GM18858 (cell line): ENCODE measurements around the gene CXorf65.

Experiments
- ATAC-seq: cut with Tn5 transposase; IDR thresholded peaks from one replicate; pipeline ENCODE4 v1.9.1; 2021; ENCODE audit not compliant: unreplicated experiment

CXorf65 gene

DNA sequence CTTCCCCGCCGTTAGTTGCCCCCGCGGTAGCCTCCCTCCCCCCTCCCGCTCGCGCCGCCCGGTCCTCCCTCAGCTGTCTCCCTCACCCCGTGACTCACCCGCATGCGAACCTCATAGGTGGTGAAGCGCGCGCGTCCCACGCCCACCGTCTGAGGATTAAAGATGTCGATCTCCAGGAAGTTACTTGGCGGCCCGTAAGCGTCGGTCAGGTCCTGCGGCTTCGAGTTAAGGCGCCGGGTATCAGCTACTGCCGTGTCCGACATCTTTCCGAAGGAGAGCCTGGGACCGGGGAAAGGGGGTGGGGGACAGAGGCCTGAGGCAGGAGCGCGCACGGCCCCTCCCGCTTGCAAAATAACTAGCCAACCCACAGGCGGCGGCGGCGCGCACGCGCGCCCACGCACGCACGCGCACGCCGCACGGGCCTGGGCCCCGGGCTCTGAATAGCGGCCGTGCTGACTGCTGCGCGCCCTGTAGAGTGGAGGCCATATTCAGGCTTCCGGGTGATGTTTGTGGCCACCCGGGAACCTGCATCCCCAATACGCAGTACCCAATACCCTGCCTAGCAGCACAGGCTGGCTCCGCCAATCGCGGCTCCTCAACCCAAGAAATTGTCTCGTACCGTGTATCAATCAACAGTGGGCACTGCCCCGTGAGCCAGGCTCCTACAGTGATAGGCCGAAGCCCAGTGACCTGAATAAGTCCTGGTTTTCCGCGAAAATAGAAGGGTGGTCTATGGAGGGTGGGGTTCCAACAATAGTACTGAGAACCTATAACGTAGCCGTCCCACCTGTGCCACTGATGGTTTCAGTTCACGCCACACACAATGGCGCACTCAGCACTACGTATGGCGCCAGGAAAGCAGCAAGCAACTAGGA, 38.3 kb downstream of the CXorf65 start, which contains the start of gene SNX12:
Gene SNX12, minus strand, starts transcription at position 291 of the 875 bp plus-strand sequence. Its CDS starts 28 bp downstream, at position 263.
- ATAC-seq: peak; percentile 96

DNA sequence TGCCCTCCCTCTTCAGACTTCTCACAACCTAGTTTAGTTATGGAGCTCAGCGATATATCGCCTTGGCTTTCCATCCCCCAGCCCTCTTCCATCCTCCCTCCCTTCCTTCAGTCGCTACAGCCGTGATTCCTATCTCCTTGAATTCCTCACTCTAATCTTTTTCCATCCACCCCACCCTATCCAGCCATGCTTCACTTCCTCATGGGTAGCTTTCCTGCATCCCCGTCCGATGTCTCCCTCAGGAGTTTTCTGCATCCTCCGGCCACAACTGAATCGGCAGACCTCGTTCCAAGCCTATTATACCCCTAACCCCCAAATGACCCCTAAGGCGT, 38.9 kb downstream of the CXorf65 start:
- no peak for ATAC-seq

GRCh38 chrX:71067089-71067488, 39.5 kb downstream of the CXorf65 start:
- ATAC-seq: no peak

DNA sequence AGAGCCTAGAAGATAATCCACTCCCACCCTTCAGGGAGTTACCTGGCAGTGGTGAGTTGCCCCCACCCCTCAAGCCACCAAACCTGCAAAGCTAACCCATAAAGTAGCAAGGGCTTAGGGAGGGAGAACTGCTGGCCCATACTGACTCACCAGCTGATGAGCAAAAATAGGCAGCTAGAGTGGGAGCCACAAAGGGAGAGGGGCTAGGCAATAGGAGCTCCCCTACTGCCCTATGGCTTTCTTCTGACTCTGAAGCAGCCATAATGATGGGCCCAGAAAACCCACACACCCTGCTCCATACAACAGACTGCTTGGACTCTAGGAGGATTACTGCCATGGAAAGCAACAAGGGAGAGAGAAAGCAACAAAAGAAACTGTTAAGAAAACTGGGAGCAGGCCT, 46.4 kb downstream of the CXorf65 start:
- ATAC-seq: no peak

GRCh38 chrX:71057848-71058530, 48.6 kb downstream of the CXorf65 start:
- no peak for ATAC-seq

DNA sequence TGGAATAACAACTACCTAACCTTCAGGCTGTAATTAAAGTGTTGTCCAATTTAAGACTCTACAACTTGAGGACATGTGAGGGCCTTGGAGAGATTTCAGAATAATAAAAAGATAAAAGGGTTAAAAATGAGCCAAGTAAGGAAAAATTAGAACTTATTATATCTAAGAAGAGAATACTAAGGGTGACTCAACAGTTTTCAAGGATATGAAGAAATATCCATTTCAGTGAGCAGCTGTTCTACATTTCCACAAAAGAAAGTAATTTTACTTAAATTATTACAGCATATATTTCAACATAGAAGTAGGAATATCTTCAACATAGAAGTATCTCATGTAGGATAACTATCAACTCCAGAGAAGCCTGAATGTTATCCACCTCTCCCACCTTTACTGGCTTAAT, 49.7 kb downstream of the CXorf65 start:
- no peak for ATAC-seq
